Keratinocyte (primary cell): ENCODE measurements around the gene SEC61G. TPM values are rescaled to one million over a fixed set of nuclear protein-coding genes. Genes with fewer than 3 reads are reported as not detected.

Experiments
- DNase-seq: peaks from one replicate; pipeline ENCODE4 v3.0.0-alpha.2; 2011; ENCODE audit warnings: low read depth, missing footprints, low spot score
- FAIRE-seq: peaks from 2 replicates; lab custom pipeline; 2011; peaks lifted over from hg19 to GRCh38; lab: Jason Lieb, UNC
- H2AFZ ChIP-seq: 2 replicates; pipeline ENCODE4 v1.6.0; 2012; ENCODE audit warnings: low read length, control low read depth, inconsistent platforms; ENCODE audit not compliant: control insufficient read depth
- H3K27ac ChIP-seq: 2 replicates; pipeline ENCODE4 v1.5.1; 2011; ENCODE audit warnings: low read length; ENCODE audit not compliant: control insufficient read depth, insufficient read depth
- H3K27me3 ChIP-seq: 3 replicates; pipeline ENCODE4 v1.6.0; 2011; ENCODE audit warnings: low read length; ENCODE audit not compliant: control insufficient read depth, insufficient read depth; ENCODE audit errors: extremely low read depth
- H3K36me3 ChIP-seq, 2 experiments: 2 replicates in 1 of 2; 3 replicates in 1 of 2; pipeline ENCODE4 v1.5.1; 2011; ENCODE audit warnings: low read length in 2 of 2, mild to moderate bottlenecking in 1 of 2; ENCODE audit not compliant: control insufficient read depth in 2 of 2, insufficient read depth in 2 of 2; ENCODE audit errors: extremely low read depth in 1 of 2
- H3K4me1 ChIP-seq: 3 replicates; pipeline ENCODE4 v1.5.1; 2011; ENCODE audit warnings: low read length; ENCODE audit not compliant: control insufficient read depth, insufficient read depth; ENCODE audit errors: extremely low read depth
- H3K4me2 ChIP-seq: 3 replicates; pipeline ENCODE4 v1.6.0; 2011; ENCODE audit warnings: low read depth, low read length; ENCODE audit not compliant: control insufficient read depth, insufficient read depth; ENCODE audit errors: extremely low read depth
- H3K4me3 ChIP-seq, 3 experiments: fragments of 200-600 bp in 1 of 3; sonication (generic) in 1 of 3; 2 replicates in 2 of 3; 3 replicates in 1 of 3; pipeline ENCODE4 v1.5.1; 2011 to 2016; ENCODE audit warnings: low read length in 3 of 3, mild to moderate bottlenecking in 3 of 3, control low read depth in 2 of 3, inconsistent platforms in 1 of 3, low read depth in 1 of 3, mixed read lengths in 1 of 3, mixed run types in 1 of 3, moderate library complexity in 1 of 3; ENCODE audit not compliant: control insufficient read depth in 2 of 3, insufficient read depth in 2 of 3; ENCODE audit errors: extremely low read depth in 1 of 3
- H3K79me2 ChIP-seq: 2 replicates; pipeline ENCODE4 v1.6.0; 2012; ENCODE audit warnings: low read length; ENCODE audit not compliant: control insufficient read depth, insufficient read depth
- H3K9ac ChIP-seq: 3 replicates; pipeline ENCODE4 v1.6.0; 2011; ENCODE audit warnings: low read length; ENCODE audit not compliant: control insufficient read depth, insufficient read depth; ENCODE audit errors: extremely low read depth
- H3K9me1 ChIP-seq: 3 replicates; pipeline ENCODE4 v1.6.0; 2011; ENCODE audit warnings: low read length; ENCODE audit not compliant: control insufficient read depth, insufficient read depth; ENCODE audit errors: extremely low read depth
- H3K9me3 ChIP-seq: 2 replicates; pipeline ENCODE4 v1.5.1; 2012; ENCODE audit warnings: low read depth, low read length; ENCODE audit not compliant: control insufficient read depth
- H4K20me1 ChIP-seq: 3 replicates; pipeline ENCODE4 v1.6.0; 2011; ENCODE audit warnings: low read length; ENCODE audit not compliant: control insufficient read depth, insufficient read depth; ENCODE audit errors: extremely low read depth
- CTCF ChIP-seq, 3 experiments: IDR thresholded peaks in 1 of 3; conservative IDR thresholded peaks in 1 of 3; optimal IDR thresholded peaks in 1 of 3; 2 replicates in 2 of 3; 3 replicates in 1 of 3; pipeline versions ENCODE3 to v1.5.1; 2011; ENCODE audit warnings: low read length in 3 of 3, mild to moderate bottlenecking in 3 of 3, moderate library complexity in 2 of 3, control low read depth in 1 of 3, inconsistent platforms in 1 of 3; ENCODE audit not compliant: insufficient read depth in 2 of 3; ENCODE audit errors: extremely low read depth in 1 of 3
- EZH2 ChIP-seq: IDR thresholded peaks from one replicate; pipeline ENCODE4 v1.6.1; 2012; ENCODE audit warnings: inconsistent platforms, mild to moderate bottlenecking, low read length, moderate library complexity
- dilution Hi-C: fragments of 300-500 bp; cut with MboI; formaldehyde crosslinking; loops from one replicate; pipeline ENCODE4 v1.7.0; 2020; ENCODE audit warnings: low sequenced_read_pairs; ENCODE audit not compliant: extremely low pct_ligation_motif_present
- polyA plus RNA-seq, 5 experiments: library from polyadenylated mRNA; depleted of rRNA in 3 of 5; stranded (reverse) in 3 of 5; stranded (forward) in 1 of 5; unstranded in 1 of 5; fragments of >200 nt; gene quantifications; 1 replicate in 1 of 5; 2 replicates in 3 of 5; 3 replicates in 1 of 5; pipeline versions ENCODE4 v1.2.1 to v1.2.3, GENCODE V29; 2011 to 2012; ENCODE audit warnings: missing spikeins in 2 of 5, low read depth in 1 of 5, low replicate concordance in 1 of 5

SEC61G gene
- polyA plus RNA-seq, 1 donor (not counting 4 experiments of a cell fraction or from before 2014, with no cell fraction given): 191 TPM

- H3K9me1 ChIP-seq: no peaks in the 10 kb centered on the region
- DNase-seq (no peak), FAIRE-seq (no peak)
- H2AFZ ChIP-seq: no peak overlapping the region
- no peaks in the 10 kb centered on the region for H3K9me3 ChIP-seq
- no peaks in the 10 kb centered on the region for H3K79me2 ChIP-seq
- H3K4me2 ChIP-seq: no peak overlapping the region
- no peaks in the 10 kb centered on the region for H3K36me3 ChIP-seq
- H3K4me3 ChIP-seq: no peak overlapping the region
- dilution Hi-C loops: no loop called here
- H3K27ac ChIP-seq: no peak overlapping the region
- peaks cover 2% of the 10 kb centered on the region for H3K27me3 ChIP-seq
- H3K4me1 ChIP-seq: peaks cover 4% of the 10 kb centered on the region
- H3K9ac ChIP-seq: no peak overlapping the region
- TF ChIP-seq CTCF (optimal IDR thresholded peaks at IDR 0.05 in 1 of 3, IDR thresholded peaks at IDR 0.05 in 1 of 3, conservative IDR thresholded peaks at IDR 0.05 in 1 of 3; ENCODE audit: extremely low read depth in 1 of 3, insufficient read depth in 2 of 3, low read length in 3 of 3): no peak
- TF ChIP-seq EZH2: no peak
- no peaks in the 10 kb centered on the region for H4K20me1 ChIP-seq
Observed at GRCh38 chr7:54704851-54705250, 54.2 kb downstream of the SEC61G start.

Other genes with a start within 250 kb of the SEC61G start
- not detected in 3 replicates for gene VSTM2A, start 216.8 kb downstream of the SEC61G start, polyA plus RNA-seq